PC-3 (cell line): Measurements from ENCODE around the gene SYT11. TPM values are rescaled to one million over a fixed set of nuclear protein-coding genes. Genes with fewer than 3 reads are reported as not detected.
"Not testable (repeated sequence)": the region's sequence is repeated elsewhere in the genome, so short reads cannot be mapped to it uniquely, and the experiment has no call there.

Experiments used
- ATAC-seq: fragments of 200-7000 bp; cut with Tn5 transposase; 2 replicates; pipeline ENCODE4 v1.9.1; 2020; ENCODE audit warnings: mild to moderate bottlenecking, moderate library complexity
- BruUV-seq: library from RNA; stranded (reverse); fragments of 400-500 nt; replicated peaks from 2 replicates; lab custom pipeline; 2021; lab: Mats Ljungman, UMichigan
- CTCF ChIA-PET: fragments of 300-600 bp; sonication (Branson Sonifier 250); formaldehyde crosslinking; loops from one replicate; lab custom pipeline; 2022; ENCODE audit warnings: antibody characterized with exemption; lab: Charles Lee
- POLR2A ChIA-PET: fragments of 300-600 bp; sonication (Branson Sonifier 250); formaldehyde crosslinking; loops from one replicate; lab custom pipeline; 2022; ENCODE audit warnings: antibody characterized with exemption; ENCODE audit not compliant: unreplicated experiment; lab: Charles Lee
- DNase-seq: peaks from one replicate; pipeline ENCODE4 v3.0.0-alpha.2; 2015
- H2AFZ ChIP-seq: fragments of 300-600 bp; sonication (generic); 2 replicates; pipeline ENCODE4 v1.6.0; 2016; ENCODE audit warnings: antibody characterized with exemption, low read length
- H3F3A ChIP-seq: fragments of 300-600 bp; sonication (generic); one replicate; pipeline ENCODE4 v1.6.0; 2017; ENCODE audit warnings: antibody characterized with exemption, low read length, control low read depth, mild to moderate bottlenecking; ENCODE audit not compliant: unreplicated experiment
- H3K27ac ChIP-seq: fragments of 300-600 bp; sonication (generic); 2 replicates; pipeline ENCODE4 v1.5.1; 2016; ENCODE audit warnings: mild to moderate bottlenecking, low read length
- H3K27me3 ChIP-seq: fragments of 300-600 bp; sonication (generic); 2 replicates; pipeline ENCODE4 v1.6.1; 2016; ENCODE audit warnings: low read length, mixed read lengths
- H3K36me3 ChIP-seq: fragments of 300-600 bp; sonication (generic); 2 replicates; pipeline ENCODE4 v1.6.1; 2016; ENCODE audit warnings: low read depth, mixed run types, low read length, mixed read lengths
- H3K4me1 ChIP-seq: fragments of 300-600 bp; sonication (generic); 2 replicates; pipeline ENCODE4 v1.5.1; 2016; ENCODE audit warnings: low read length; ENCODE audit not compliant: insufficient read depth
- H3K4me2 ChIP-seq: fragments of 300-600 bp; sonication (generic); 2 replicates; pipeline ENCODE4 v1.6.0; 2016; ENCODE audit warnings: low read length
- H3K4me3 ChIP-seq: fragments of 300-600 bp; sonication (generic); 2 replicates; pipeline ENCODE4 v1.5.1; 2016; ENCODE audit warnings: mild to moderate bottlenecking, low read length, mixed read lengths
- H3K79me2 ChIP-seq: fragments of 300-600 bp; sonication (generic); 2 replicates; pipeline ENCODE4 v1.6.1; 2017; ENCODE audit warnings: low read length, mixed read lengths
- H3K9ac ChIP-seq: fragments of 300-600 bp; sonication (generic); 2 replicates; pipeline ENCODE4 v1.6.0; 2016; ENCODE audit warnings: mild to moderate bottlenecking, low read length
- H3K9me2 ChIP-seq: fragments of 300-600 bp; sonication (generic); replicated peaks from 2 replicates; pipeline ENCODE4 v1.6.1; 2016; ENCODE audit warnings: mixed run types, low read length, mixed read lengths
- H3K9me3 ChIP-seq: fragments of 300-600 bp; sonication (generic); 2 replicates; pipeline ENCODE4 v1.6.1; 2016; ENCODE audit warnings: low read length, mixed read lengths
- H4K20me1 ChIP-seq: fragments of 300-600 bp; sonication (generic); 2 replicates; pipeline ENCODE4 v1.6.1; 2016; ENCODE audit warnings: low read length, mixed read lengths
- EZH2 ChIP-seq: fragments of 300-600 bp; sonication (generic); IDR thresholded peaks from one replicate; pipeline ENCODE4 v1.6.1; 2017; ENCODE audit warnings: antibody characterized with exemption, mild to moderate bottlenecking, low read length; ENCODE audit not compliant: unreplicated experiment
- EZH2phosphoT487 ChIP-seq: fragments of 300-600 bp; sonication (generic); IDR thresholded peaks from 2 replicates; pipeline ENCODE4 v1.6.1; 2018; ENCODE audit warnings: mild to moderate bottlenecking, antibody characterized with exemption, low read length, borderline replicate concordance
- intact Hi-C: fragments of 100-400 bp; cut with micrococcal nuclease; formaldehyde crosslinking; loops from 2 replicates; pipeline ENCODE4 v1.9.0; 2023
- total RNA-seq: library from RNA; depleted of rRNA; stranded (reverse); fragments of >200 nt; gene quantifications from 2 replicates; pipeline ENCODE4 v1.2.3, GENCODE V29; 2014
- TF ChIP-seq, protein P1 (sequence below): fragments of 300-600 bp; sonication (generic); conservative IDR thresholded peaks from 2 replicates; pipeline ENCODE4 v1.5.1; 2017; ENCODE audit warnings: antibody characterized with exemption, low read depth, mild to moderate bottlenecking, low read length

The SYT11 gene
- total RNA-seq, 1 experiment from 2014 or later, result 0.44 TPM

DNA sequence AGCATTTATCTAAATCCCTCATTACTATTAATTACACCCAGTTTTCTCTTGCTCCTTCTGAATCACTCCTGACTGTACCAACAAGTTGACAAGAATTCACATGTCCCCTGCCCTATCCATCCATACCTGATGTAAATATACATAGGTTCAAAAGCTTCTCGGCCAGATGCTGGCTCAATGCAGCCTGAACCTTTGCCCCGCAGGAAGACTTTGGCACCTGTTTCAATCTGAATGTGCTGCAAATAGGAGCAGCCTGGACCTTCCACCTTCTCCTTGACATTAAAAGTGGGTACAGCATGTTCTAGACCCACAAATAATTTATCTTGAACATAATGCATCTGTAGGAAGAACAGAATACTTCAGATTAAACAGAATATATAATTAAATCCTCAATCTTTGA, 66.1 kb downstream of the SYT11 start:
- Histone ChIP-seq H3K4me1 (peaks cover 22% of the 10 kb centered on the region), H3K27ac (no peak overlapping the region), H3K36me3 (peaks cover 78% of the 10 kb centered on the region), H3F3A (peaks cover 6% of the 10 kb centered on the region), H2AFZ (no peak overlapping the region), H3K9me2 (no peaks in the 10 kb centered on the region), H3K9me3 (no peaks in the 10 kb centered on the region), H3K4me2 (no peak overlapping the region), H3K27me3 (no peaks in the 10 kb centered on the region), H3K9ac (no peak overlapping the region), H4K20me1 (peaks cover 44% of the 10 kb centered on the region), H3K79me2 (peaks cover 72% of the 10 kb centered on the region), H3K4me3 (no peak overlapping the region)
- DNase-seq, result no peak
- BruUV-seq, result no TSS peak
- intact Hi-C loops, result no loop called here
- TF ChIP-seq EZH2 (no peak), EZH2phosphoT487 (no peak)
- TF ChIP-seq, protein P1, sequence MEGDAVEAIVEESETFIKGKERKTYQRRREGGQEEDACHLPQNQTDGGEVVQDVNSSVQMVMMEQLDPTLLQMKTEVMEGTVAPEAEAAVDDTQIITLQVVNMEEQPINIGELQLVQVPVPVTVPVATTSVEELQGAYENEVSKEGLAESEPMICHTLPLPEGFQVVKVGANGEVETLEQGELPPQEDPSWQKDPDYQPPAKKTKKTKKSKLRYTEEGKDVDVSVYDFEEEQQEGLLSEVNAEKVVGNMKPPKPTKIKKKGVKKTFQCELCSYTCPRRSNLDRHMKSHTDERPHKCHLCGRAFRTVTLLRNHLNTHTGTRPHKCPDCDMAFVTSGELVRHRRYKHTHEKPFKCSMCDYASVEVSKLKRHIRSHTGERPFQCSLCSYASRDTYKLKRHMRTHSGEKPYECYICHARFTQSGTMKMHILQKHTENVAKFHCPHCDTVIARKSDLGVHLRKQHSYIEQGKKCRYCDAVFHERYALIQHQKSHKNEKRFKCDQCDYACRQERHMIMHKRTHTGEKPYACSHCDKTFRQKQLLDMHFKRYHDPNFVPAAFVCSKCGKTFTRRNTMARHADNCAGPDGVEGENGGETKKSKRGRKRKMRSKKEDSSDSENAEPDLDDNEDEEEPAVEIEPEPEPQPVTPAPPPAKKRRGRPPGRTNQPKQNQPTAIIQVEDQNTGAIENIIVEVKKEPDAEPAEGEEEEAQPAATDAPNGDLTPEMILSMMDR, result no peak
- no peak for ATAC-seq
- ChIA-PET POLR2A (no interaction called here), CTCF (no interaction called here)

DNA sequence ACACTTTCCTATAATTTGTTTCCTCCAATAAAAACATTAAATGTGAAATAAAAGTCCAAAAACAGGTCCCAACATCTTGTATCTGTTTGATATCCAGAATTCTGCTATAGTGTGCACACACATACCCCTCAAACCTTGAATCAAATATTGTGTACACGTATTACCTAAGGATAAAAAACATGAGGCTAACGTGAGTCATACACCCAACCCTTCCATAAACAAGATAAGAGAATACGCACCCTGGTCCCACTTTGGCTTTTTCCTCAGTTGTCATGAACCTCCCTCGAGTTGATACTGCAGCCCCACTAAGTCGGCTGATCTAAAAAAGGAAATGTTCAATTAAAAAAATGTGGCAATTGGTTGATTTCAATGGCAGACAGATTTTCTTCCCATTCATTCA, 69.7 kb downstream of the SYT11 start:
- H3F3A ChIP-seq, result peaks cover 23% of the 10 kb centered on the region
- H3K9ac ChIP-seq, result 0 out of 2 replicates have a peak overlapping the region, but pooled peaks have one; percentile 1
- H3K4me3 ChIP-seq, result no peak overlapping the region
- CTCF ChIA-PET, result no interaction called here
- no peak overlapping the region for H2AFZ ChIP-seq
- POLR2A ChIA-PET, result interaction anchor here (1.4 kb wide), 1 partner anchor 14 kb away, joined by 4 read pairs; no protein-coding TSS in a partner anchor
- H3K9me3 ChIP-seq, result no peaks in the 10 kb centered on the region
- TF ChIP-seq EZH2 (no peak), EZH2phosphoT487 (no peak)
- TF ChIP-seq, protein P1, result no peak
- H3K4me2 ChIP-seq, result peak overlapping the region; percentile 34
- peak overlapping the region; percentile 58 for H3K27ac ChIP-seq
- H3K79me2 ChIP-seq, result peaks cover 86% of the 10 kb centered on the region
- BruUV-seq, result no TSS peak
- H3K4me1 ChIP-seq, result peaks cover 40% of the 10 kb centered on the region
- intact Hi-C loops, result no loop called here
- H3K36me3 ChIP-seq, result peaks cover 73% of the 10 kb centered on the region
- no peaks in the 10 kb centered on the region for H3K9me2 ChIP-seq
- peaks cover 55% of the 10 kb centered on the region for H4K20me1 ChIP-seq
- no peaks in the 10 kb centered on the region for H3K27me3 ChIP-seq
- DNase-seq (peak; percentile 80), ATAC-seq (peak; percentile 28)

DNA sequence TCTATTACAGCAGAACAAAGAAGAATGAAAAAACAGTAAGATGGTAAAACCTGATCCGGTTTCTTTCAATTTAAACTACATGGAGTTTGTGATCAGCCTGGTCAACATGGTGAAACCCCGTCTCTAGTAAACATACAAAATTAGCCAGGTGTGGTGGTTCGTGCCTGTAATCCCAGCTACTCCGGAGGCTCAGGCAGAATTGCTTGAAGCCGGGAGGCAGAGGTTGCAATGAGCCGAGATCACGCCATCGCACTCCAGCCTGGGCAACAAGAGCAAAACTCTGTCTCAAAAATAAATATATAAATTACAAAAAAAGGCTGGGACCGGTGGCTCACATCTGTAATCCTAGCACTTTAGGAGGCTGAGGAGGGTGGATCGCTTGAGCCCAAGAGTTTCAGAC, 71.4 kb downstream of the SYT11 start:
- H3K27me3 ChIP-seq, BruUV-seq, CTCF ChIA-PET, H2AFZ ChIP-seq, ATAC-seq, DNase-seq, H3K9me2 ChIP-seq, H3K9me3 ChIP-seq: not testable (repeated sequence)
- peak overlapping the region; percentile 55 for H3K27ac ChIP-seq
- peaks cover 46% of the 10 kb centered on the region for H3K4me1 ChIP-seq
- intact Hi-C loops, result loop anchor here (2.0 to 5.0 kb wide), 3 partner anchors 38 to 183 kb away; partner anchors contain the start of genes GON4L and SYT11
- H4K20me1 ChIP-seq, result peaks cover 55% of the 10 kb centered on the region
- peaks cover 24% of the 10 kb centered on the region for H3F3A ChIP-seq
- peak overlapping the region; percentile 88 for H3K4me2 ChIP-seq
- peaks cover 90% of the 10 kb centered on the region for H3K79me2 ChIP-seq
- POLR2A ChIA-PET, result interaction anchor here (0.6 to 1.4 kb wide), 3 partner anchors 12 to 32 kb away, joined by 4 to 16 read pairs (median 4); no protein-coding TSS in a partner anchor
- peak overlapping the region; percentile 49 for H3K9ac ChIP-seq
- H3K4me3 ChIP-seq, result peak overlapping the region; percentile 80
- H3K36me3 ChIP-seq, result peaks cover 62% of the 10 kb centered on the region
